Stimulated activated naive B cell treated with anti-CD40 and anti-IgM and Interleukin-4, amounts not matched to agents 10 μg/mL and 1 μg/mL and 100 μg/mL, for 72 hours (primary cell): ENCODE results near the gene TPRN.

Source experiments
- ATAC-seq, 2 donors: fragments of 150-1000 bp; cut with Tn5 transposase; replicated peaks; 2 replicates each; pipeline ENCODE4 v1.10.0; 2021; ENCODE audit warnings: moderate library complexity in 1 of 2
- DNase-seq: peaks from one replicate; pipeline ENCODE4 v3.0.0; 2021
- H3K27ac Mint-ChIP-seq: one replicate; pipeline ENCODE4 v1.8.0; 2022; ENCODE audit warnings: mild to moderate bottlenecking, mixed read lengths
- H3K27me3 Mint-ChIP-seq, 2 donors: one replicate each; pipeline ENCODE4 v1.8.0; 2022; ENCODE audit warnings: mixed read lengths in 2 of 2
- H3K36me3 Mint-ChIP-seq, 2 donors: one replicate each; pipeline ENCODE4 v1.8.0; 2022; ENCODE audit warnings: mixed read lengths in 2 of 2, mild to moderate bottlenecking in 1 of 2
- H3K4me1 Mint-ChIP-seq, 2 donors: one replicate each; pipeline ENCODE4 v1.8.0; 2022; ENCODE audit warnings: mixed read lengths in 2 of 2, mild to moderate bottlenecking in 1 of 2
- H3K4me3 Mint-ChIP-seq, 2 donors: one replicate each; pipeline ENCODE4 v1.8.0; 2022; ENCODE audit warnings: mild to moderate bottlenecking in 2 of 2, mixed read lengths in 2 of 2, moderate library complexity in 1 of 2
- H3K9me3 Mint-ChIP-seq, 2 donors: one replicate each; pipeline ENCODE4 v1.8.0; 2022; ENCODE audit warnings: mixed read lengths in 2 of 2, mild to moderate bottlenecking in 1 of 2

Gene TPRN

DNA sequence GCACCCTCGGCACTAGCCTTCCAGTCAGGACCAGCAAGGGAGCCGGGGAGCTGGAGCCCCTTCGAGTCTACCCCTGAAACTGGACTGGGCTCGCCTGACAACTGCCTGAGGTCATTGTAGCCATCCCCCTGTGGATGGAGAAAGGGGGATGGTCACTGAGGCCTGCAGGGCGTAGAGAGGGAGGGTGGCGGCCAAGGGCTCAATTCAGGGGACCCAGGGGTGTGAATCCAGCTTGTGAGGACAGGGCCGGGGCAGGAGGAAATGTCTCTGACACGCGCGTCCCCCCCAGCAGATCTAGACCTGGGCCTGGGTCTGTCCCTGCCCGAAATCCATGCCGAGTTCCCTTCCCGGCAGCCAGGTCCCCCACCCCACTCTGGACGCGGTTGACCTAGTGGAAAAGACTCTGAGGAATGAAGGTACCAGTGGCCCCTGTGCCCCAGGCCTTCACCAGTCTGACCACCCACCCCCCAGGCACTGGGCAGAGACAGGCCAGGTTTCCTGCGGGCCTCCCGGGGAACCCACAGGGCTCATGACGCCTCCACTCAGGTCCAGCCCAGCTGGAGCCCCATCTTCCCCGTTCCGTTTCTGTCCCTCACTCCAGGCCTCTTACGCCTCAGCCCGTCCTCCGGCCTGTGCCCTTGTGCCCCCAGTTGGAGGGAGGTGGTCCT is 31.0 kb upstream of the TPRN start:
- Mint-ChIP-seq H3K9me3 (no peaks in the 10 kb centered on the region), H3K4me3 (no peak overlapping the region), H3K27ac (no peak overlapping the region), H3K36me3 (peaks cover 0 to 2% of the 10 kb centered on the region in 2 donors), H3K27me3 (peaks cover 9 to 28% of the 10 kb centered on the region in 2 donors), H3K4me1 (peaks cover 18 to 28% of the 10 kb centered on the region in 2 donors)
- no peak for ATAC-seq
- DNase-seq = no peak

- Mint-ChIP-seq H3K27ac (no peak within 1 kb of the TSS), H3K9me3 (no peaks in the 10 kb centered on the region), H3K36me3 (peaks cover 0 to 2% of the 10 kb centered on the region in 2 donors), H3K27me3 (peaks cover 12 to 28% of the 10 kb centered on the region in 2 donors), H3K4me1 (peaks cover 16 to 23% of the 10 kb centered on the region in 2 donors), H3K4me3 (no peak within 1 kb of the TSS)
- ATAC-seq = no peak
- DNase-seq = no peak
Measured at GRCh38 chr9:137230705-137231371, 30.3 kb upstream of the TPRN start, which contains the start of gene SLC34A3. Gene SLC34A3, plus strand, starts transcription at chr9:137230901. Its CDS starts 802 bp downstream, at chr9:137231703.

GRCh38 chr9:137229903-137230704 is 29.6 kb upstream of the TPRN start:
- ATAC-seq = no peak
- Mint-ChIP-seq H3K36me3 (no peaks in the 10 kb centered on the region), H3K27ac (no peak overlapping the region)

DNA sequence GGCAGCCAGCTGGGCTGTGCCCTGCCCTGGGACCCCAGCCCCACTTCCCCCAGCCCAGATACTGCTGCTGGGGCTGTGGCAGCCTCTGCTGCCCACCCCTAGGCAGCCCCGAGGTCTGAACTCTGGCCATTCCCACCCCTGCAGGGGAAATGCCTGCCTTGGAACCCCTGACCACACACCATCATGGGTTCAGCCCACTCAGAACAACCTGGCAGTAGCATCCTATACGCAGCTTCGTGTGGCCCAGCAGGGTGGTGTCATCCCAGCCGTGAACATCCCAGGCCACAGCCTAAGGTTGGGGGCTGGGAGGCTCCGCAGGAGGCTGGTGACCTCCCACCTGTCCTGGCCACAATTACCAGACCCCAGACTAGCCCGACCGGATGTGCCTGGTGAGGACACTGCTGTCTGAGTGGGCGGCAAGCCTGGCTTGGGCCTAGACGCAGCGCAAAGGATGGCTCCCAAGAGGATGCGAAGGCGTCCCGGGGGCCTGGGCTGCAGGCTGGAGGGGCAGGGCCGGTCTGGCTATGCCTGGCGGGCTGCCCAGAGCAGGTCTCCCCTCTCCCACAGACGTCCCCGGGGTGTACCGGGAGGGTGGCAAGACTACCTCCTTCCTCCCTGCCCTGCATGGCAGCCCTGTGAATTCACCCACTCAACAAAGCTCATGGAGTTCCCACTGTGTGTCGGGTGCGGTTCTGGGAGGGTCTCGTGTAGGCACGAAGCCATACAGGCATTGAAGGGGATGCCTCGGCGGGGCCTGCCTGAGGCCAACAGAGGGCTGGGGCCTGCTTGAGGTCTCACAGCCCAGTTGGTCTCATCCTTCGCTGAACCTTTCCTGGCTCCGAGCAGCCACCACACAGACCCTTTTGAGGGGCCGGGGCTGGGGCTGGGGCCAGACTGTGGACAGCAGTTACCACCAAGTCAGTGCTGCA is 28.7 kb upstream of the TPRN start:
- Mint-ChIP-seq H3K36me3 (no peaks in the 10 kb centered on the region), H3K4me3 (no peak overlapping the region), H3K9me3 (no peaks in the 10 kb centered on the region), H3K27me3 (peaks cover 12 to 28% of the 10 kb centered on the region in 2 donors), H3K27ac (no peak overlapping the region), H3K4me1 (peaks cover 9 to 20% of the 10 kb centered on the region in 2 donors)
- DNase-seq (no peak), ATAC-seq (no peak)

More at GRCh38 chr9:137229903-137230704, 29.6 kb upstream of the TPRN start:
- H3K4me3 Mint-ChIP-seq = no peak overlapping the region
- H3K4me1 Mint-ChIP-seq = peaks cover 16 to 24% of the 10 kb centered on the region in 2 donors
- no peaks in the 10 kb centered on the region for H3K9me3 Mint-ChIP-seq
- DNase-seq = no peak
- H3K27me3 Mint-ChIP-seq = peaks cover 12 to 28% of the 10 kb centered on the region in 2 donors

DNA sequence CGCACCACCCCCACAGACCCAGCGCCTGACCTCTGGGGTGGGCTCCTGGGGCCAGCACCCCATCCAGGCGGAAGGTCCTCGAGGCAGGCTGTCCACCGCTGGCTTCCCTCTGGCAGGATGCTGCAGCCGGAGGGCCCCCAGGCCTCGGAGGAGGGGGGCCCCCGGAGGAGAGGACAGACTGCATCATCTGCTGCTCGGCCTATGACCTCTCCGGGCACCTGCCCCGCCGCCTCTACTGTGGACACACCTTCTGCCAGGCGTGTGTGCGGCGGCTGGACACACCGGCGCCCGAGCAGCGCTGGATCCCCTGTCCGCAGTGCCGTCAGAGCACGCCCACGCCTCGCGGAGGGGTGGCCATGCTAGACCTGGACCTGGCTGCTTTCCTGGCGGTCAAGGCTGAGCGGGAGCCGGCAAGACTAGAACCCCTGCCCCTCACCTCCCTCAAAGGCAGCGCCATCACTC is 28.0 kb upstream of the TPRN start:
- Mint-ChIP-seq H3K9me3 (no peaks in the 10 kb centered on the region), H3K27ac (no peak overlapping the region), H3K27me3 (peaks cover 12 to 28% of the 10 kb centered on the region in 2 donors), H3K4me3 (no peak overlapping the region), H3K4me1 (peaks cover 9 to 24% of the 10 kb centered on the region in 2 donors), H3K36me3 (no peaks in the 10 kb centered on the region)
- no peak for ATAC-seq
- no peak for DNase-seq

GRCh38 chr9:137227853-137228505 is 27.4 kb upstream of the TPRN start:
- H3K27me3 Mint-ChIP-seq = peaks cover 12 to 28% of the 10 kb centered on the region in 2 donors
- ATAC-seq = no peak
- H3K4me1 Mint-ChIP-seq = peaks cover 10 to 26% of the 10 kb centered on the region in 2 donors
- no peaks in the 10 kb centered on the region for H3K36me3 Mint-ChIP-seq
- H3K9me3 Mint-ChIP-seq = no peaks in the 10 kb centered on the region
- peak overlapping the region; percentile 87 for H3K27ac Mint-ChIP-seq
- DNase-seq = no peak
- peak overlapping the region in 1 of 2 donors; percentile 29 for H3K4me3 Mint-ChIP-seq

- Mint-ChIP-seq H3K27me3 (peaks cover 12 to 24% of the 10 kb centered on the region in 2 donors), H3K27ac (peak within 1 kb of the TSS; percentile 87), H3K36me3 (no peaks in the 10 kb centered on the region), H3K4me3 (peak within 1 kb of the TSS in 1 of 2 donors; percentile 29), H3K9me3 (no peaks in the 10 kb centered on the region), H3K4me1 (peaks cover 13 to 30% of the 10 kb centered on the region in 2 donors)
- DNase-seq (peak; percentile 73), ATAC-seq (peak; percentile 57)
Measured at GRCh38 chr9:137227054-137227852, 26.7 kb upstream of the TPRN start, which contains the start of gene RNF224. Gene RNF224, plus strand, starts transcription at chr9:137227502. Its CDS starts 834 bp downstream, at chr9:137228336.

DNA sequence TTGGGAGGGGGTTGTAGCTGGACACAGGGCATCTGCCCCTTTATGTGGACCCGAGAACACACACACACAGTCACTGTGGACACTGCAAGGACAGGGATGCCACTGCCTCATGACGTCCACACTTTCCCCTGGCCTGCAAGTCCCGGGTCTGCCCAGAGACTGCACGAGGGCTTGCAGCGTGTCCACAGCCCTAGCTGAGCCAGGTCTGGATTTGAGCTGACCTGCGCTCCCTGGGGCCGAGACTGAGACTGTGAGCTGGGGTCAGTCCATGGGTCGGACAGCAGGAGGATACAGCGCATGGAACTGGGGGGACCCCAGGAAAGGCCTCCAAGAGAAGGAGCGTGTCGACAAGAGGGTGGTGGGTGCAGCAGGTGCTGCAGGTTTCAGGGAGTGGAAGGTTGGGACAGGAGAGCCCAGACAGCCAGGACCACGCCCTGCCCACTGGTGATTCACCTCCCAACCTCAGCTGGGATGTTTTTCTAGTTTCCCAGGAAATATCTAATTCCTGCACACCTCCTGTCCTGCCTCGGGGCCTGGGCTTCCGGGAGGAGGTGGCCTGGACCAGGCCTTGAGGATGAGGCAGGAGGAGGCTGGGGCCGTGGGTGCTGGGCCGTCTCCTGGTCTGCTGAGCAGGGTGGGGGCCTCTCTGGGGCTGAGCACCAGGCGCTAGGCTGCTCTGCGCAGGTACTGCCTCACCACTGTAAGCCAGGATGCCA is 26.0 kb upstream of the TPRN start:
- ATAC-seq (no peak), DNase-seq (no peak)
- peaks cover 12 to 18% of the 10 kb centered on the region in 2 donors for H3K27me3 Mint-ChIP-seq
- H3K9me3 Mint-ChIP-seq = no peaks in the 10 kb centered on the region
- H3K4me3 Mint-ChIP-seq = no peak overlapping the region
- H3K4me1 Mint-ChIP-seq = peaks cover 13 to 30% of the 10 kb centered on the region in 2 donors
- no peaks in the 10 kb centered on the region for H3K36me3 Mint-ChIP-seq
- peak overlapping the region; percentile 83 for H3K27ac Mint-ChIP-seq

DNA sequence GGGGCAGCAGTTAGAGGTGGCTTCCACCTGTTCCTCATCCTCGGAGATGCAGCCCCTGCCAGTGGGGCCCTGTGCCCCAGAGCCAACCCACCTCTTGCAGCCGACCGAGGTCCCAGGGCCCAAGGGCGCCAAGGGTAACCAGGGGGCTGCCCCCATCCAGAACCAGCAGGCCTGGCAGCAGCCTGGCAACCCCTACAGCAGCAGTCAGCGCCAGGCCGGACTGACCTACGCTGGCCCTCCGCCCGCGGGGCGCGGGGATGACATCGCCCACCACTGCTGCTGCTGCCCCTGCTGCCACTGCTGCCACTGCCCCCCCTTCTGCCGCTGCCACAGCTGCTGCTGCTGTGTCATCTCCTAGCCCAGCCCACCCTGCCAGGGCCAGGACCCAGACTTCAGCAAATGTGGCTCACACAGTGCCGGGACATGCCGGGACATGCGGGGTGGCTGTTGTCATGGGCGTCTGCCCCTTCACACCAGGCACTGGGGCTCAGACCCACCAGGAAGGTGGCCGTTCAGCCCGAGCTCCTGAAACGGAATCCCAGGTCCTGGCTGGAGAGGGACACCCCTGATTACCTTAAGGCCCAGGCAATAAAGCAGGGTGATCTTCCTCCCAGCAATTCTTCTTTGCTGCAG is 25.3 kb upstream of the TPRN start:
- ATAC-seq (no peak), DNase-seq (no peak)
- peaks cover 12 to 18% of the 10 kb centered on the region in 2 donors for H3K27me3 Mint-ChIP-seq
- H3K36me3 Mint-ChIP-seq = no peaks in the 10 kb centered on the region
- H3K9me3 Mint-ChIP-seq = no peaks in the 10 kb centered on the region
- H3K4me3 Mint-ChIP-seq = no peak overlapping the region
- H3K27ac Mint-ChIP-seq = no peak overlapping the region
- peaks cover 14 to 30% of the 10 kb centered on the region in 2 donors for H3K4me1 Mint-ChIP-seq

DNA sequence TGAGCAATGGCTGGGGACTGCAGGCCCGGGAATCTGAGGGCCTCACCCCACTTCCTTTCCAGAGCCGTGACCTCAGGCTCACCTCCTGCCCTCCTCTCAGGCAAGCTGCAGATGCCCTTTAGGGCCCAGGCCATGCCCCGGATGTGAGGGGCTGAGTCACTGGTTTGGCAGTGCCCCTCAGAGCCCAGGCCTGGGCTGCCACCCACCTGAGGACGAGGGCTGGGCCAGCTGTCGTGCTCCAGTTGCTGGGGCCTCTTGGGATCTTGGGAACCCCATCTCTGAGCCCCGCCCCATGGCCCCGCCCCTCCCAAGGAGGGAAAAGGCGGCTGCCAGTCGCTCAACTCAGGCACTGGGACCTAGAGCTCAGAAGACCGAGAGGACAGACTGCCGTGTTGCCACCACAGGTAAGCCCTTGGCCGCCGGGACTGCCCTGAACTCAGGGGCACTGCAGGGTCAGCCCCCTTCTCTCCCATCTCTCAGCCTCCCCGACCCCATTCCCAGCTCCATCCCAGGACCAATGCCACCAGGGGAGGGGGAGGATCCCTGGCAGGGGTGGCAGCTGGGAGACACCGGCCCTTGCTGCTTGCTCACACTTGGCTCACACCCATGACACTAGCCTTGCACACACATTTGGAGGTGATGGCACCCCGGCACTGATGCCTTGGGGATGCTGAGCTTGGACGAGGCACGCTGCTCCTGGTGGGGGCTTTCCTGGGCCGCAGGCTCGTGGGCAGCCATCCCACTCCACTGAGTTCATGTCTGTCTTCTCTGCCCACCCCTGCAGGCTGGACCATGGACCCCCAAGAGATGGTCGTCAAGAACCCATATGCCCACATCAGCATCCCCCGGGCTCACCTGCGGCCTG is 24.5 kb upstream of the TPRN start, which contains the start of gene CYSRT1:
TSS of gene CYSRT1 (plus strand) at position 345 of the 865 bp plus-strand sequence. CDS start at position 793, 448 bp downstream.
- no peaks in the 10 kb centered on the region for H3K36me3 Mint-ChIP-seq
- peaks cover 14 to 30% of the 10 kb centered on the region in 2 donors for H3K4me1 Mint-ChIP-seq
- H3K4me3 Mint-ChIP-seq = peak within 1 kb of the TSS; percentile 83 to 92
- DNase-seq (no peak), ATAC-seq (no peak)
- H3K27ac Mint-ChIP-seq = peak within 1 kb of the TSS; percentile 91
- no peaks in the 10 kb centered on the region for H3K9me3 Mint-ChIP-seq
- H3K27me3 Mint-ChIP-seq = peaks cover 12 to 18% of the 10 kb centered on the region in 2 donors
